KBM-7 (cell line): ENCODE results near the gene TMEM175.

Experiments
- DNase-seq: peaks from one replicate; pipeline ENCODE4 v3.0.0-alpha.2; 2015
- in situ Hi-C: fragments of 300-500 bp; cut with MboI; formaldehyde crosslinking; loops from 2 replicates; pipeline ENCODE4 v1.14.3; 2020; ENCODE audit warnings: low sequenced_read_pairs, low pct_unique_long_range_greater_than_20kb, mixed read lengths

The TMEM175 gene

GRCh38 chr4:955161-955921 lies 23.1 kb downstream of the TMEM175 start:
- DNase-seq, result no peak
- in situ Hi-C loops, result no loop called here

- DNase-seq, result no peak
- in situ Hi-C loops, result no loop called here
Observed at GRCh38 chr4:955931-956381, 23.7 kb downstream of the TMEM175 start.

DNA sequence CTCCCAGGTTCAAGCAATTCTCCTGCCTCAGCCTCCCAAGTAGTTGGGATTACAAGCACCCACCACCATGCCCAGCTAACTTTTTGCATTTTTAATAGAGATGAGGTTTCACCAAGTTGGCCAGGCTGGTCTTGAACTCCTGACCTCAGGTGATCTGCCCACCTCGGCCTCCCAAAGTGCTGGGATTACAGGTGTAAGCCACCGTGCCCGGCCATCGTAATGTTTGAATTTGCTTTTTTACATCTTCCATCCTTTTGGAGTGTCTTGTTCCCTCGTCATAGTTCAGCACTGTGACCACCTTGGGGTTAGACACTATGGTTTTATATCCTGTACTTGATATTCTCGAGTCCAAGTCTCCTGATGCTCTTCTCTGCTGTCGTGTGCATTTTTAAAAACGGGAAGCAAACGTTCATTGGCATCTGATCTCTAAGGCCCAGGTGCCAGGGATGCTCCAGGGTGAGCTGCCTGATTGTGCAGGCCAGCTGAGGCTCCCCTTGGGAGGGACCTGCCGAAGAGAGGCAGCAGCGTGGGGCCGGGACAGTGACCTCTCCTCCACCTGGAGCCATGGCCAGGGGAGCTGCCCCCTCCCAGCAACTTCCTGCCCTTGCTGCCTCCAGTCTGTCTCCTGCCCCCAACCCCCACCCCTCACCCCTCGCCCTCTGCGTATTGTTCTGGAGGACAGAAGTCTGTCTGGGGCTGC lies 24.4 kb downstream of the TMEM175 start:
- in situ Hi-C loops, result no loop called here
- DNase-seq, result no peak

DNA sequence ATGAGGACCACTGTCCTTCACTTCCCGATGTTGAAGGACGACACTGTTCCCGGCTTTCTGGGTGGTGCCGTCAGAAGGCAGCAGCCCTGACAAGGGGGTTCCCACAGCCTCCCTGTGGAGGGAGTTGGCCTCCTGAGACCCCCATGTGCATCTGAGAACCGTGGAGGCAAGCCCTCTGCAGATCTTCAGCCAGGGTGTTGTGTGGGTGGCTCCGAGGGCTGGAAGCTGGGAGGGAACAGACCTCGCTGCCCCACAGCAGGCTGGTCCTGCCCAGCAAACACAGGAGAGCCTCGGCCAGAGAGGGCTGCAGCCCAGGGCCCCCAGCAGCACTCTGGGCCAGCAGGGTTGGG lies 24.9 kb downstream of the TMEM175 start:
- in situ Hi-C loops, result no loop called here
- no peak for DNase-seq

- DNase-seq, result no peak
- in situ Hi-C loops, result no loop called here
Observed at GRCh38 chr4:957581-958313, 25.5 kb downstream of the TMEM175 start.

DNA sequence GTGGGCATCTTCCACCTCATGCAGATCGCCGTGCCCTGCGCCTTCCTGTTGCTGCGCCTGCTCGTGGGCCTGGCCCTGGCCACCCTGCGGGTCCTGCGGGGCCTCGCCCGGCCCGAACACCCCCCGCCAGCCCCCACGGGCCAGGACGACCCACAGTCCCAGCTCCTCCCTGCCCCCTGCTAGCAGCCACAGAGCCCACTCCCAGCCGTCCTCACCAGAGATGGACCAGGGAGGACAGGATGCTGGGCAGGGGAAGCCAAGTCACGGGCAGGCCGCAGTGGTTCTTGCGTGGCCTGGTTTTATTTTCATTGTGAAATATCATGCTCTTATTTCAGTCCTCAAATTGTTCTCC lies 26.0 kb downstream of the TMEM175 start:
- in situ Hi-C loops, result no loop called here
- no peak for DNase-seq

GRCh38 chr4:958696-959337 lies 26.6 kb downstream of the TMEM175 start:
- no peak for DNase-seq
- in situ Hi-C loops, result no loop called here

DNA sequence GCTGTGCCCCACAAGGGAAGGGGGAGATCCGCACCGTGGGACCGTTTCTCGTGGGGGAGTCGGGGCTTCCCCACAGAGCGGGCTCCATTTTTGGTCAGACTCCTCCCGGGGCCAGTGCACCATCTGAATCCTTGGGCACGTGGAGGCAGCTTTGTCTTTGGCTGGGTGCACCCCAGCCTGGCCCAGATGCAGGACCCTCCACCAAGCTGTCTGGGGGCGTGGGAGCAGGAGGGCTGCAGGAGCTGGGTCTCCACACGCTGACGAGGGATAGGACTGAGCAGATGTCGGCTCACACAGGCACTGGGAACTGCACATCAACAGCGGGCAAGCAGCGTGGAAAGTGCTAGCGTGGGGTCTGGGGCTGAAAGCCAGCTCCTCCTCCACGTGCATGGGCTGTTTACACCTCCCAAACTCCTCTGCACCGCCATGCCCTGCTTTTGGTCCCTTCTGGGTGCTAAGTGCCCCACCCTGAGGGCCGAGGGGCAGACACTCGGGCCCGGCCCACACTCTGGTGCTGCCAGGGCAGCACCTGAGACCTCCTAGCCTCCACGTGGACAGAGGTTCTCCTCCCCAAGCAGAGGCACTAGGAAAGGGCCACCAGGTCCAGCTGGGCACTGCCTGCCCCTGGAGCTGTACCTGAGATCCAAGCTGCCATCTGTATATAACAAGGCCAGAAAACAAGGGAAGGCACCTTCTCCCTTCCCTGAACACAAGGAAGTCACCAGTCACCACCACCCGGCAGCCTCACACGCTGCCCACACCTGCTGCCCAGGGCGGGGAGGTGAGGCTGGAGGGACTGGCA lies 27.3 kb downstream of the TMEM175 start:
- DNase-seq, result no peak
- in situ Hi-C loops, result no loop called here

- DNase-seq, result no peak
- in situ Hi-C loops, result no loop called here
Observed at GRCh38 chr4:960140-960635, 27.9 kb downstream of the TMEM175 start.

- no peak for DNase-seq
Observed at GRCh38 chr4:960636-961350, 28.5 kb downstream of the TMEM175 start.

GRCh38 chr4:961351-962230 lies 29.3 kb downstream of the TMEM175 start:
- DNase-seq, result no peak
- in situ Hi-C loops, result no loop called here

More at GRCh38 chr4:960636-961350, 28.5 kb downstream of the TMEM175 start:
- in situ Hi-C loops, result no loop called here

DNA sequence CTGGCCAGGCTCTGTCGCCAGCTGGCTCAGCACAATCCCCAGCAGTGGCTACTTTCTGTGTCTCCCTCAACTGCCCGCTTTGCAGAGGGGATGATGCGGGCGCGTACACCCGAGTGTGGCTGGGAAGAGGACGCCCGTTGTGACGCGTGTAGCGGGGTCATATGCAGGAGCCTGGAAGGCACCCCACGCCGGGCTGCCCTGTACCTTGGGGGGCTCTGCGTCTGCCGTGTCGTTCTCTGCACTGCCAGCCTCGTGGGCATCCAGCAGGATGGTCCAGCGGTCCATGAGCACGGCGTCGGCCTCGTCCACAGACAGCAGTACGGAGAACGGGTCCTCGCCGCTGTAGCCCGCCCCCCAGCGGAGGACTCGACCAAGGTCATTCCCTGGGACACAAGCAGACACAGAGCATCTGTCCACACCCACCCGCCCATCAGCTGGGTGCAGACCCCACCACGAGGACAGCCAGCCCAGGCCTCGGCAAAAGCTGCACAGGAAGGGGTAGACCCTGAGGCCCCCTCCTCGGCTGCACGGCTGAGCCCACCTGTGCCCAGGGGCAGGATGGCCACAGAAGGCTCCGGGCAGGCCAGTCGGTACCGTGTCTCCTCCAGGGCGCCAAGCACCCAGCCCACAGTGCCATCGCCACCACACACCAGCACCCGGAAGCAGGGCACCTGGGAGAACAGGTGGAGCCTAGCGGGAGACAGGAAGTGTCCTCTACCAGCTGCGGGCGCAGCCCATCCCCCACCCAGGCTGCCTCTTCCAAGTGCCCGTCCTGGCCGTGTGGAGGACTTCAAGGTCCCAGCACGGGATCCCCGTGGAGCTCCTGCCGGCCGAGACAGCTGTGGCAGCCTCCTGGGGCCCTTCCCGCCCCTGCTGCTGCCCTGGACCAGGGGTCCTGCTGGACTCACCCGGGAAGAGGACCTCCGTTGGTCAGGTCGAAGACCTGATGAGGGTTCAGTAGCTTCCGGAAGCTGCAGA lies 30.3 kb downstream of the TMEM175 start:
- DNase-seq, result no peak
- in situ Hi-C loops, result no loop called here

- in situ Hi-C loops, result no loop called here
Observed at GRCh38 chr4:963276-964225, 31.3 kb downstream of the TMEM175 start.

DNA sequence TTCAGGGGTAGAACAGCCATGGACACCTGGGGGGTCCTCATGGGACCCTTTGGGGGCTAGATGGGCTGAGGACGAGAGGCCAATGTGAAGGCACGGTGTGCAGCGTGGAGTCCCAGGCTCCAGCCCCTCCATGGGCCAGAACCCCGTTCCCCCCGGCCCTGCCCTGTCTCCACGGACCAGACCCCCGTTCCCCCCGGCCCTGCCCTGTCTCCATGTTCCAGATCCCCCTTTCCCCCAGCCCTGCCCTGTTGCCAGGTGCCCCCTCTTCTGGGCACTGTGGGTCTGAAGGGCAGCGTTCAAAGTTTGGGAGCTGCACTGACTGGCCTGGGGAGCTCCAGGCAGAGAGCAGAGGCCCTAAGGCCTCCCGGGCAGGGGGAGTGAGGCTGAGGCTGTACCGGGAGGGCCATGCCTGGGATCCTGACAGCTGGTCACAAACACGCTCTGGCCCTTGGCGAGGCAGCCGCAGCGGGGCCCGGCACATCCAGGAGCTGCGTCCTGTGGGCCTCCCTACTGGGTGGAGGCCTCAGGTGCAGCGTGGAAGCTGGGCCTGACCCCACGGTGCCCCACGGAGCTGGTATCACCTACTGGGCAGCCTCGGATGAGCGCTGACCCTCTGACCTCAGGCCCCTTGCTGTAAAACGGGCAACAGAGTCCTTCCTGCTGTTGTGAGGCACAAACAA lies 32.2 kb downstream of the TMEM175 start:
- DNase-seq, result no peak
- in situ Hi-C loops, result no loop called here

More at GRCh38 chr4:963276-964225, 31.3 kb downstream of the TMEM175 start:
- DNase-seq, result no peak
